A549 treated with dexamethasone at 1 μM for 4 hours (cell line): ENCODE data around the gene ZNF518B. TPM values are rescaled to one million over a fixed set of nuclear protein-coding genes. Genes with fewer than 3 reads are reported as not detected.

Experiments used
- total RNA-seq: library from RNA; stranded (reverse); fragments of 200-300 nt; extraction: Qiagen RNA extraction; gene quantifications from 5 replicates; pipeline ENCODE4 v1.2.3, GENCODE V29; 2022

ZNF518B gene
- 2.9 to 5.4 TPM (median 4.0 TPM) in 5 replicates for total RNA-seq

GRCh38 chr4:10457255-10457801 lies at the start of gene ZNF518B:
Gene ZNF518B (minus strand): TSS chr4:10457426. CDS start chr4:10446328, 11,098 bp downstream.

Other genes starting within 250 kb of the ZNF518B start
- gene CLNK, start 227.3 kb upstream of the ZNF518B start, total RNA-seq = not detected in 5 replicates